CD1c-positive myeloid dendritic cell (primary cell): ENCODE results near the gene DOCK3.
A peak's percentile ranks its signal among the peaks of the same experiment; 100 is the strongest.

Experiments
- DNase-seq: peaks from one replicate; pipeline ENCODE4 v3.0.0-alpha.2; 2016; ENCODE audit errors: extremely low spot score

The DOCK3 gene

GRCh38 chr3:50674349-50675178 lies at the start of gene DOCK3:
DOCK3 (plus strand) TSS chr3:50674927; CDS start chr3:50675264, 337 bp downstream.
- DNase-seq = peak; percentile 81

GRCh38 chr3:50625231-50626182 lies 49.2 kb upstream of the DOCK3 start:
- DNase-seq = no peak

GRCh38 chr3:50626401-50626800 lies 48.3 kb upstream of the DOCK3 start:
- no peak for DNase-seq

GRCh38 chr3:50627407-50628051 lies 47.2 kb upstream of the DOCK3 start:
- DNase-seq = peak; percentile 82

GRCh38 chr3:50628601-50629000 lies 46.1 kb upstream of the DOCK3 start:
- no peak for DNase-seq

- DNase-seq = no peak
Measured at GRCh38 chr3:50630394-50630793, 44.3 kb upstream of the DOCK3 start.

GRCh38 chr3:50630877-50631276 lies 43.9 kb upstream of the DOCK3 start:
- no peak for DNase-seq

- peak; percentile 79 for DNase-seq
Measured at GRCh38 chr3:50632450-50632849, 42.3 kb upstream of the DOCK3 start.

- DNase-seq = peak; percentile 39
Measured at GRCh38 chr3:50633230-50633790, 41.4 kb upstream of the DOCK3 start.

GRCh38 chr3:50635066-50635465 lies 39.7 kb upstream of the DOCK3 start:
- DNase-seq = no peak

- DNase-seq = no peak
Measured at GRCh38 chr3:50637011-50637410, 37.7 kb upstream of the DOCK3 start.

GRCh38 chr3:50637945-50638344 lies 36.8 kb upstream of the DOCK3 start:
- no peak for DNase-seq

GRCh38 chr3:50639055-50639494 lies 35.7 kb upstream of the DOCK3 start:
- DNase-seq = no peak

- no peak for DNase-seq
Measured at GRCh38 chr3:50642382-50642781, 32.3 kb upstream of the DOCK3 start.

GRCh38 chr3:50644561-50644960 lies 30.2 kb upstream of the DOCK3 start:
- DNase-seq = no peak

GRCh38 chr3:50645378-50645777 lies 29.3 kb upstream of the DOCK3 start:
- DNase-seq = no peak

- DNase-seq = no peak
Measured at GRCh38 chr3:50648313-50648712, 26.4 kb upstream of the DOCK3 start.

- no peak for DNase-seq
Measured at GRCh38 chr3:50648944-50649343, 25.8 kb upstream of the DOCK3 start.

GRCh38 chr3:50649451-50649931 lies 25.2 kb upstream of the DOCK3 start:
- DNase-seq = no peak

GRCh38 chr3:50650018-50650417 lies 24.7 kb upstream of the DOCK3 start:
- DNase-seq = no peak

- DNase-seq = no peak
Measured at GRCh38 chr3:50651445-50651844, 23.3 kb upstream of the DOCK3 start.
